Endothelial cell of umbilical vein (primary cell): ENCODE results near the gene SAMD9L.

Source experiments
- EZH2 ChIP-seq: IDR thresholded peaks from 2 replicates; pipeline ENCODE4 v1.6.1; 2012; ENCODE audit warnings: borderline replicate concordance, low read depth, mild to moderate bottlenecking, moderate library complexity, low read length, inconsistent platforms; ENCODE audit not compliant: severe bottlenecking
- MYC ChIP-seq: IDR thresholded peaks from one replicate; pipeline ENCODE4 v1.6.1; 2011; ENCODE audit warnings: mild to moderate bottlenecking, low read depth, low read length
- TF ChIP-seq, protein P1 (sequence below), 2 donors: IDR thresholded peaks; 1 replicate in 1 of 2; 2 replicates in 1 of 2; pipeline ENCODE4 v1.5.1; 2011; ENCODE audit warnings: low read length in 2 of 2, mild to moderate bottlenecking in 2 of 2, moderate library complexity in 2 of 2, control low read depth in 1 of 2, inconsistent platforms in 1 of 2, low read depth in 1 of 2; ENCODE audit not compliant: insufficient read depth in 1 of 2; ENCODE audit errors: extremely low read depth in 1 of 2

DNA sequence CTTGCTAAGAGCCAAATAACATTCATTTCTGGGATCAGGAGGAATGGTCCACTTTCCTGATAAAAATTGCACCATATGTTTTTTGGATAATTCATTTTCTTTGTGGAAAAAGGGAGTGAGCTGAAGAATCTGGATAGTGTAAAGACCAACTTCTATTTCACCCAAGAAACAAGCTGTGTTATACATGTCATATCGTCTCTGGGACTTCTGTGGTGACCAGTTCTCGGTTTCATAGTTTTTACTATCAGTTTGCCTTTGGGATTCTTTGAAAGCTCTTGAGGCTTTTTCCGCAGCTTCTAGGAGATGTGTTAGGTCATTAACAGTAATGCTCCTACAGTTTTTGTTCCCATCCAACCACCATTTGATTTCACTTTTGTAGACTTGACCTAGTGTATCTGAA lies 16.0 kb downstream of the SAMD9L start:
- TF ChIP-seq EZH2 (no peak), MYC (no peak)
- TF ChIP-seq, protein P1, sequence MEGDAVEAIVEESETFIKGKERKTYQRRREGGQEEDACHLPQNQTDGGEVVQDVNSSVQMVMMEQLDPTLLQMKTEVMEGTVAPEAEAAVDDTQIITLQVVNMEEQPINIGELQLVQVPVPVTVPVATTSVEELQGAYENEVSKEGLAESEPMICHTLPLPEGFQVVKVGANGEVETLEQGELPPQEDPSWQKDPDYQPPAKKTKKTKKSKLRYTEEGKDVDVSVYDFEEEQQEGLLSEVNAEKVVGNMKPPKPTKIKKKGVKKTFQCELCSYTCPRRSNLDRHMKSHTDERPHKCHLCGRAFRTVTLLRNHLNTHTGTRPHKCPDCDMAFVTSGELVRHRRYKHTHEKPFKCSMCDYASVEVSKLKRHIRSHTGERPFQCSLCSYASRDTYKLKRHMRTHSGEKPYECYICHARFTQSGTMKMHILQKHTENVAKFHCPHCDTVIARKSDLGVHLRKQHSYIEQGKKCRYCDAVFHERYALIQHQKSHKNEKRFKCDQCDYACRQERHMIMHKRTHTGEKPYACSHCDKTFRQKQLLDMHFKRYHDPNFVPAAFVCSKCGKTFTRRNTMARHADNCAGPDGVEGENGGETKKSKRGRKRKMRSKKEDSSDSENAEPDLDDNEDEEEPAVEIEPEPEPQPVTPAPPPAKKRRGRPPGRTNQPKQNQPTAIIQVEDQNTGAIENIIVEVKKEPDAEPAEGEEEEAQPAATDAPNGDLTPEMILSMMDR (IDR thresholded peaks at IDR 0.05; ENCODE audit: extremely low read depth in 1 of 2, insufficient read depth in 1 of 2, low read depth in 1 of 2, low read length in 2 of 2): no peak
